ENCODE measurements around the gene SLAMF8. TPM values are rescaled to one million over a fixed set of nuclear protein-coding genes. Genes with fewer than 3 reads are reported as not detected.

The SLAMF8 gene
- total RNA-seq, result 1.5 TPM

- Histone ChIP-seq H3K27me3 (no peaks in the 10 kb centered on the region), H3K9me3 (no peaks in the 10 kb centered on the region), H3K27ac (no peak within 1 kb of the TSS), H3K4me3 (no peak within 1 kb of the TSS), H3K4me1 (peaks cover 7% of the 10 kb centered on the region), H3K36me3 (no peaks in the 10 kb centered on the region)
- intact Hi-C loops (cut with DNase I), result no loop called here
- TF ChIP-seq CTCF (IDR thresholded peaks at IDR 0.05) (no peak), POLR2AphosphoS5 (IDR thresholded peaks at IDR 0.05; ENCODE audit: insufficient read depth in 1 of 2, low read depth in 1 of 2) (no peak), POLR2A (IDR thresholded peaks at IDR 0.05) (no peak)
- no peak for DNase-seq (ENCODE audit: extremely low spot score in 2 of 2)
Measured at GRCh38 chr1:159826441-159827101, at the start of gene SLAMF8. TSS of gene SLAMF8 (plus strand) at chr1:159826873. CDS start at chr1:159826899, 26 bp downstream.

DNA sequence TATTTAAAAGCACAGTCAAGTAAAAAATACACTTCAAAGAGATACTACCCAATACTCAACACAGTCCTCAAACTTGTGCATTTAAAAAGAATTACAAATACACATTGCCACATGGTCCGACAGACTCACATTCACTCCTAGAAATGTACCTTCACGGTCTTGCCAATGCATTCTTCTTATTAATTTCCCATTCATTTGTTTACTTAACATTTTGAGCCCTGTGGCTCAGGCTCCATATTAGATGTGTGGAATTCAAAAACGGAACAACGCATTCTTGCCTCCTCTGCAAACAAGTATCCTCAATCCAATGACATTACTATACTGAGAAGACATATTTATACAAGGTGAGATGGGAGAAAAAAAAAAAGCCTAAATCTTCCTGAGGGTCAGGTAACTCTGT is 48.4 kb upstream of the SLAMF8 start:
- DNase-seq (ENCODE audit: extremely low spot score in 2 of 2), result no peak
- Histone ChIP-seq H3K4me1 (peaks cover 9% of the 10 kb centered on the region), H3K4me3 (no peak overlapping the region), H3K36me3 (no peaks in the 10 kb centered on the region), H3K27ac (no peak overlapping the region), H3K9me3 (no peaks in the 10 kb centered on the region), H3K27me3 (no peaks in the 10 kb centered on the region)
- TF ChIP-seq POLR2A (IDR thresholded peaks at IDR 0.05) (no peak), CTCF (IDR thresholded peaks at IDR 0.05) (no peak), POLR2AphosphoS5 (IDR thresholded peaks at IDR 0.05; ENCODE audit: insufficient read depth in 1 of 2, low read depth in 1 of 2) (no peak)
- intact Hi-C loops (cut with DNase I), result no loop called here

DNA sequence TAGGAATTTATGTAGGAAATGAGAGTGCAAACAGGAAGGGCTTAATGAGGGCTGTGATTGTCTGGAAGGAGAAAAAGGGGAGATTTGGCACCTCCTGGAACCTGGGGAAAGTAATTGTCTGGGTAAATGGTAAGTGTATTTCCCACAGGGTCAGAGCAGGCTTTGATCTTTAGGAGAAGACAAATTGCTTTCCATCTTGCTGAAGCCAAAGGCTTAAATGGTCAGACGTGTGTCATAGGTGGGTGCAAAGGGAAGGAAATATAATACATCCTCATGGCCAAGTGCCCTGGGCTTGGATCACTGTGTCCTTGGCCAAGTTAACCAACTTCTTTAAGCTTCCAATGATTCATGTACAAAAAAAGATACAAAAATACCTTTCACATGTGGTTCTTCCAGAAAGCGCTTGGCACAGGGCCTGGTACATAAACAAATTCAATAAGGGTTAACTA is 47.2 kb upstream of the SLAMF8 start:
- DNase-seq (ENCODE audit: extremely low spot score in 2 of 2), result no peak
- H3K4me3 ChIP-seq, result no peak overlapping the region

DNA sequence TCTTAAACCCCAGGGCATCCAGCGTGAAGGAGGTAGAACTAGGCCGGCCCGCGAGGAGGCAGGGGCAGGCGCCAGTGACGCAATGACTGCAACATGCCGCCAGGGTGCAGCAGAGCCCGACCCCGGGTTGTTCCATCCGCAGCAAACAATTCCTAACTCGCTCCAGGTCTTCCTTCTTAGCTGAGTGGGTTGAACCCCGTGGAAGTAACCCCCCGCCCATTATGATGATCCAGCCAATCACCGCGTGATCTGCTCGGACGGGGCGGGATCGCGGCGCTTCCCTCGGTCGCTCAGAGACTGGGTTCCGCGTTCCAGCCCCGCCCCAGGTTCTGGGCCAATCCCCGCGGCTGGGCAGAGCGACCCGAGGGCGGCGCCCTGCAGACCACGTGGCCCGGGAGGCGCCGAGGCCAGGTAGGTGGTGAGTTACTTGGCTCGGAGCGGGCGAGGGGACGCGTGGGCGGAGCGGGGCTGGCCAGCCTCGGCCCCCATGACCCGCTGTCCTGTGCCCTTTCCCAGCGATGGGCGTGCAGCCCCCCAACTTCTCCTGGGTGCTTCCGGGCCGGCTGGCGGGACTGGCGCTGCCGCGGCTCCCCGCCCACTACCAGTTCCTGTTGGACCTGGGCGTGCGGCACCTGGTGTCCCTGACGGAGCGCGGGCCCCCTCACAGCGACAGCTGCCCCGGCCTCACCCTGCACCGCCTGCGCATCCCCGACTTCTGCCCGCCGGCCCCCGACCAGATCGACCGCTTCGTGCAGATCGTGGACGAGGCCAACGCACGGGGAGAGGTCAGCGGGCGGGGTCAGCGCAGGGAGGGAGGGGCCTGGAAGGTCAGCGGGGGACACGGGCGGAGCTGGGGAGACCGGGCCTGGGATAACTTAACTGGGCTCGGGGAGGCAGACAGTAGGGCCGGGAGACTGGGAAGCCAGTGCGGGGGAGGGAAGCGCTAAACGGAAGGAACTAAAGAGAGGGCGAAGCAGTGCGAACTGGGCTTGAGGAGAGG is 45.8 kb upstream of the SLAMF8 start, which contains the start of gene DUSP23:
Gene DUSP23, plus strand, starts transcription at position 380 of the 1,000 bp plus-strand sequence. Its CDS starts 139 bp downstream, at position 519.
- Histone ChIP-seq H3K27ac (peak within 1 kb of the TSS; percentile 66), H3K27me3 (no peaks in the 10 kb centered on the region), H3K36me3 (no peaks in the 10 kb centered on the region), H3K9me3 (no peaks in the 10 kb centered on the region), H3K4me3 (peak within 1 kb of the TSS; percentile 79 to 91), H3K4me1 (peaks cover 9% of the 10 kb centered on the region)
- peak; percentile 98 to 99 for DNase-seq (ENCODE audit: extremely low spot score in 2 of 2)
- intact Hi-C loops (cut with DNase I), result no loop called here
- TF ChIP-seq POLR2AphosphoS5 (IDR thresholded peaks at IDR 0.05; ENCODE audit: insufficient read depth in 1 of 2, low read depth in 1 of 2) (peak; percentile 88 to 95), CTCF (IDR thresholded peaks at IDR 0.05) (peak; percentile 87 to 94 (median 94)), POLR2A (IDR thresholded peaks at IDR 0.05) (peak in 1 of 2 donors; percentile 41)

More for the DNA sequence above, 47.2 kb upstream of the SLAMF8 start:
- no peaks in the 10 kb centered on the region for H3K27me3 ChIP-seq
- no peaks in the 10 kb centered on the region for H3K9me3 ChIP-seq
- no peaks in the 10 kb centered on the region for H3K36me3 ChIP-seq
- intact Hi-C loops (cut with DNase I), result no loop called here
- peaks cover 9% of the 10 kb centered on the region for H3K4me1 ChIP-seq
- no peak for TF ChIP-seq CTCF (IDR thresholded peaks at IDR 0.05)
- peak in 1 of 2 donors; percentile 64 for TF ChIP-seq POLR2AphosphoS5 (IDR thresholded peaks at IDR 0.05; ENCODE audit: insufficient read depth in 1 of 2, low read depth in 1 of 2)
- no peak for TF ChIP-seq POLR2A (IDR thresholded peaks at IDR 0.05)
- H3K27ac ChIP-seq, result peak overlapping the region; percentile 66

Data from vagina (tissue), 2 donors.